SK-N-MC (cell line): Measurements from ENCODE around the gene INMT.

Source experiments
- DNase-seq: peaks from one replicate; pipeline ENCODE4 v3.0.0-alpha.2; 2011; ENCODE audit warnings: low read depth, low spot score
- H3K27ac ChIP-seq: fragments of 200-600 bp; sonication (generic); 2 replicates; pipeline ENCODE4 v1.5.1; 2016; ENCODE audit warnings: mixed run types
- H3K36me3 ChIP-seq: fragments of 200-600 bp; sonication (generic); 2 replicates; pipeline ENCODE4 v1.6.1; 2017; ENCODE audit warnings: antibody characterized with exemption, low read length, mixed read lengths; ENCODE audit not compliant: insufficient read depth
- H3K4me3 ChIP-seq: fragments of 200-600 bp; sonication (generic); 2 replicates; pipeline ENCODE4 v1.5.1; 2016
- H3K9ac ChIP-seq: fragments of 200-600 bp; sonication (generic); 2 replicates; pipeline ENCODE4 v1.8.0; 2017; ENCODE audit warnings: mixed run types, mixed read lengths; ENCODE audit not compliant: insufficient read length
- H3K9me3 ChIP-seq: fragments of 200-600 bp; sonication (generic); 2 replicates; pipeline ENCODE4 v1.6.1; 2017; ENCODE audit warnings: low read depth, mild to moderate bottlenecking, antibody characterized with exemption, low read length, moderate library complexity, mixed read lengths
- EZH2 ChIP-seq: fragments of 200-600 bp; sonication (generic); IDR thresholded peaks from one replicate; pipeline ENCODE4 v1.6.1; 2017; ENCODE audit warnings: antibody characterized with exemption
- FOXP2 ChIP-seq: optimal IDR thresholded peaks from 2 replicates; pipeline ENCODE3; 2011; ENCODE audit warnings: mild to moderate bottlenecking, moderate library complexity; ENCODE audit not compliant: insufficient read depth; ENCODE audit errors: extremely low read length, control extremely low read depth
- POLR2AphosphoS5 ChIP-seq: IDR thresholded peaks from 2 replicates; pipeline ENCODE4 v1.6.1; 2012; ENCODE audit warnings: mild to moderate bottlenecking, low read depth, low read length, borderline replicate concordance

The INMT gene

DNA sequence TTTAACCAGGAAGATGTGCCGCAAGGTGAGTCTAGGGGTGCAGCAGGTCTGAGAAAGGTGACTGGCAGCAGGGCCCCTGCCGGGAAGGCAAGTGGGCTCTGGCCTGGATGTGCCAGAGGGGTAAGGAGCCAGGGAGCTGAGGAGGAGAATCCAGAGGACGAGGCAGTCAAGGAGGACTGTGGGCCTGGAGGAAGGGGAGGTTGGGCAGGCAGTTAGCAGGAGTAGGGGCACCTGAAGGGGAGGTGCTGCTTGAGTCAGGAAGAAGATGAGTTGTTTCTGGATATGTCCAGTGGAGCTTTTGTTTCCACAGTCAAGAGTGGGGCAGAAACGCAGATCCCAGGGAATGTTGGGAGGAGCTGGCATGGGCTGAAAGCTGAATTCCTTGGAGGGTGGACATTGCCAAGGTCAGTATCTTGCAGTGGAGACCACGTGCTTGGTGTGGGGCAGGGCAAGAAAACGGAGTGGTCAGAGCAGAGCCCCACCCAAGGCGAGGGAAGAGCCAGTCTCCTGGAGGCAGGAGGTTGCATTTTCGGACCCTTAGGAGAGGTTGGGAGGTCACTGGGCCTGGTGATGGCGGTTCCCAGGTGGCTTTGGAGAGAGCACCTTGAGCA is 53.3 kb downstream of the INMT start:
- Histone ChIP-seq H3K9me3 (no peaks in the 10 kb centered on the region), H3K9ac (no peak overlapping the region), H3K36me3 (no peaks in the 10 kb centered on the region), H3K4me3 (no peak overlapping the region), H3K27ac (no peak overlapping the region)
- TF ChIP-seq EZH2 (no peak), FOXP2 (no peak), POLR2AphosphoS5 (no peak)
- DNase-seq = no peak

- H3K9ac ChIP-seq = no peak overlapping the region
- no peak overlapping the region for H3K4me3 ChIP-seq
- no peak overlapping the region for H3K27ac ChIP-seq
- no peaks in the 10 kb centered on the region for H3K9me3 ChIP-seq
- no peak for DNase-seq
- TF ChIP-seq POLR2AphosphoS5 (no peak), EZH2 (no peak), FOXP2 (no peak)
- no peaks in the 10 kb centered on the region for H3K36me3 ChIP-seq
Measured at GRCh38 chr7:30805931-30806330, 54.0 kb downstream of the INMT start.
